ENCODE results near the gene HOXD1.

Gene HOXD1

DNA sequence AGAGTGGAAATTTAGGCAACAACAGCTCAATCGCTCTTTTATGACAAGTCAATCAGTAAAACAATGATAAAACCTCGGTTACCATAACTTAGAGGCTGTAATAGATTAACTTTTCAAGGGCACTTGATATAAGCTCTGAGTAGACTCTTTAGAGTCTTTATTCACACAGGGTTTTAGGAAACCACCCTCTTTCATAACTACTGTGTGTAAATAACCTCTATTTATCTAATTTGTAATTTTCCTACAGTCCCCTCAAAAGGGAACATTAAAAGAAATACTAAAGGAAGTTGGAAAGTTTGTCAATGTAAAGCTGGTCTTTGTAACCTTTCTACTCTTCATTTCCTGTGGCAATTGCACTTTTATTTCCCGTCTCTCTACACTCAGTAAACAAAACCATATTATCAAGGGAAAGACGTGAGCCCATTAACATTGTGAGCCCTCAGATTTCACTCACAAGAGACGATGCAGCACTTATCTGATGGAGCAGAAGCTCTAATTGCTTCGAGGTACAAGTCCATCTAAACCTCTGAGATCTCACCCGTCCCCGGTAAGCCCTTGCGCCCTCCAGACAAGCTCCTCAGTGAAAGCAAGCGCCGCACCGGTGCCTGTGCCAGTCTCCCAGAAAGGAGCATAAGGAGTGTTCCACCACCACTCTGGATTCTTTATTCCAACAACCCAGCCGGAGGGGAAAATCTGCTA, 1.1 kb upstream of the HOXD1 start:
- DNase-seq = no peak

DNA sequence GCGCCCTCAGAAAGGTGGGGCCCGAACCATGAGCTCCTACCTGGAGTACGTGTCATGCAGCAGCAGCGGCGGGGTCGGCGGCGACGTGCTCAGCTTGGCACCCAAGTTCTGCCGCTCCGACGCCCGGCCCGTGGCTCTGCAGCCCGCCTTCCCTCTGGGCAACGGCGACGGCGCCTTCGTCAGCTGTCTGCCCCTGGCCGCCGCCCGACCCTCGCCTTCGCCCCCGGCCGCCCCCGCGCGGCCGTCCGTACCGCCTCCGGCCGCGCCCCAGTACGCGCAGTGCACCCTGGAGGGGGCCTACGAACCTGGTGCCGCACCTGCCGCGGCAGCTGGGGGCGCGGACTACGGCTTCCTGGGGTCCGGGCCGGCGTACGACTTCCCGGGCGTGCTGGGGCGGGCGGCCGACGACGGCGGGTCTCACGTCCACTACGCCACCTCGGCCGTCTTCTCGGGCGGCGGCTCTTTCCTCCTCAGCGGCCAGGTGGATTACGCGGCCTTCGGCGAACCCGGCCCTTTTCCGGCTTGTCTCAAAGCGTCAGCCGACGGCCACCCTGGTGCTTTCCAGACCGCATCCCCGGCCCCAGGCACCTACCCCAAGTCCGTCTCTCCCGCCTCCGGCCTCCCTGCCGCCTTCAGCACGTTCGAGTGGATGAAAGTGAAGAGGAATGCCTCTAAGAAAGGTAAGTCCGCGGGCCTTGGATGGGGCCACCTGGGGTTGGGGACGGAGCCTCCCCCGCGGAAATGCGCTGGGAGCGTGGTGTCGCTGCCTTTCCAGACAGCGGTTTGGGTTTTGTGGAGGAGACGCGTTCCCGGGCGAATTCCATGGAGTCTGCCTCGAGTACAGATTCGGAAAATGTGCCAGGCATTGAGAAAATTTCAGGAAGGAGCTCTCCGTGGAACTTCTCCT, 559 bp downstream of the HOXD1 start:
- no peak for DNase-seq

GRCh38 chr2:176189681-176190641, 1.5 kb downstream of the HOXD1 start:
- DNase-seq = no peak

DNA sequence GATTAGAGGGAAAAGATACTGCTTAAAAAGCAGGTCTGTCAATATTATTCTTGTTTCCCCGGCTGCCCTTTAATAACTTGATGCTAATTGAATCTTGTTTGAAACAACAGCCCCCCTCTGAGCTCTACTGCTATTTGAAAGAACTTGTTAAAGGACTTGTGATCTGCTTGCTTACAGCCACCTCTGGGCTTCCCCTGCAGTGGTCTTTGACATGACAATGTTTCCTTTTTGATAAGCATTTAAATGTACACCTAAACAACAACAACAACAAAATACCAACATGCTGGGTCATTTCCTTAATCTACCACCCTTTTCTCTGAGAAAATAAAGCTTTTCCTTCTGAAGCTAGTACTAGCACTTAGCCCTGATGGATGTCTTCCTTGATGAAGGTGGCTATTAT, 3.9 kb downstream of the HOXD1 start:
- DNase-seq = no peak

GRCh38 chr2:176193048-176193447, 4.6 kb downstream of the HOXD1 start:
- DNase-seq = no peak

DNA sequence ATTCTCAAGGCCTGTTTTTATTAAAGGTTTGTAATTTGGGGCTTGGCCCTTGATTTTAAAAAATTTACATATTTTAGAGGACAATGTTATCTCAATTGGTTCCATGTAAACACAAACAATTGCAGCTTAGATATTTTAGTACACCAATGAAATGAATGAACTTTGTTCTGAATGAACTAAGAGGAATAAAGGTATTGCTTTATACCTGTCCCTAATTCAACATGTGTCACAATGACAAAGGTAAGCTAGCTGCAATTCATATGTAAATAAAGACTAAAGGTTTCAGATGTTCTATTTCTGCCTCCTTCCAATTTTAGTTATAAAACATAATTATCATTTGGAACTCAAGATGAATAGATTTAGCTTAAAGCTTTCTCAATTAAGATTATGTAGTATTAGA, 11.4 kb downstream of the HOXD1 start:
- no peak for DNase-seq

DNA sequence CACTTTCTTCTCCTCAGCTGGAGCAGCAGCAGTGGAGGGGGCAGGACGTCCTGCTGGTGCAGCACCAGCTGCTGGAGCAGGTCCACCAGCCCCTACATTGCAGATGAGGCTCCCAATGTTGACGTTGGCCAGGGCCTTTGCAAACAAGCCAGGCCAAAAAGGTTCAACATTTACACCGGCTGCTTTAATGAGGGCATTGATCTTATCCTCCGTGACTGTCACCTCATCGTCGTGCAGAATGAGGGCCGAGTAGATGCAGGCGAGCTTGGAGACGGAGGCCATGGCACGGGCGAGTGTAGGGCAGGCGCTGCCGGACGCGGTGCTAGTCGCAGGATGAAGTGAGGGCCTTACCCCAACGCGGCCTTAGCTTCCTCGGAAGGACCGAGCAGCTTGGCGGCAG, 12.5 kb downstream of the HOXD1 start:
- DNase-seq = no peak

GRCh38 chr2:176202491-176202890, 14.0 kb downstream of the HOXD1 start:
- DNase-seq = no peak

DNA sequence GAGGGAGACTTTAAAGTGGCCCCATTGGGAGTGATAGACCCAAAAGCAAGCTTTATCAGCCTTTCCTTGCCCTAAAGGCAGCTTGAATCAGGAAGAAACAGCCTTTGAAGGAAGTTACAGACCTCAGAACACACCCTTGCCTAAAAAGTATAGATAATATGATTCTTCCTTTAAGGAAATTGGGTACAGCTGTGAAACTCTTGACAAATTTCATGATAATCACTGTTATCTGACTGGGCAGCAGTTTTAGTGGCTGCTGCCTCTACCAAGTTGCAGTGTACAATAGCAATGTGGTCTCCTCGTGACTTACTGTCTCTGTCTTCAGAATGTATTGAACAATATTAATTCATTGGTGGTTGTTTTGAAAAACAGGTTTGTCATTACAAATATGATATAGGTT, 16.7 kb downstream of the HOXD1 start:
- DNase-seq = no peak

GRCh38 chr2:176206136-176206535, 17.7 kb downstream of the HOXD1 start:
- no peak for DNase-seq

GRCh38 chr2:176206682-176207081, 18.2 kb downstream of the HOXD1 start:
- no peak for DNase-seq

DNA sequence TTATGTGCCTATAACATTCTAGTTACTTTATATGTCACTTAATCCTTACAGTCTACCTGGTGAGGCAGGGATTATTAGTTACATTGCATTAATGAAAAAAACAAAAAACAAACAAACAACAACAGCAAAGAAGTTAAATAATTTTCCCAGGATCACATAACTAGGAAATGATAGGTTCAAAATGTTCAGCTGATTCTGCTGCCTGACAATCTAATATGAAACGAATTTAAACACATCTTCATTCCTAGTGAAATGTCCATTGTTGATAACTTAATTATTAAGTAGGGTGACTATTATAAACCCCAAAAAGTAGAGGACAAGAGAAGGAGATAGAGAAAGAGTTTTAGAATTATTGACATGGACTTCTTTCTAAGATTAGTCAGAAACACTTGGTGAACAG, 22.6 kb downstream of the HOXD1 start:
- no peak for DNase-seq

DNA sequence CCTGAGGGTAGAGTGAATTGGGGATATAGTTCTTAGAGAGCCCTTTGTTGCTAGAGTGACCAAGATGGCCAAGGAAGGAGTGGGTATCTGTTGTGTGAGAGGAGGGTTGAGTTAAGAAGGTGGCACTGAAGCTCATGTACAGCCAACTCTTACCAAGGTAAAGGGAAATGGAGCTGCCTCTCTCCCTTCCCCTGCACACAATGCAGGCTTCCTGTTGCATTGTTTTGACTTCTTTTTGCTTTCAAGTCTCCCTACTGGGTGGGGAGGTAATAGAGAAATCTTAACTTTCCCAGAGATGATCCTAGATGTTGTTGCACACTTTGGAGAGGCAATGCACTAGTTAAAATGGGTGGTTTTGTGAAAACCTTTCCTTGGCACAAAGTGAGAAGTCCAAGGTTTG, 23.8 kb downstream of the HOXD1 start:
- DNase-seq = no peak

DNA sequence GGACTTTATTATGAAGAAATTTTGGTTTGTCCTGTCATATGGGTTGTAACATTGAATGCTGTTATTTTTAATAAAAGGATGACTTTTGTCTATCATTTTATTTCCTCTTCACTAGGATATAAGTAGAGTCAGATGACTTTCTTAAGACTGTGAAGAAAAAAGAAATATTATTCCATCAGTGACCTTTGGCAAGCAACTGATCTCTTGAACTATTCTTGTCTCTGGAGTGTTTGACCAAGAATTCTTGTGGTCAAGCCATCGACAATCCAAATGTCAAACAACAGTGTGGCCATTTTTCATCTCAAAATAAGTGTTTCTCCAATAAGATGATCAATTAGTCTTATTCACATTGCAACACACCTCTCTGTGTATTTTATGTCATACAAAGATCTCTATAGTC, 24.9 kb downstream of the HOXD1 start:
- no peak for DNase-seq

DNA sequence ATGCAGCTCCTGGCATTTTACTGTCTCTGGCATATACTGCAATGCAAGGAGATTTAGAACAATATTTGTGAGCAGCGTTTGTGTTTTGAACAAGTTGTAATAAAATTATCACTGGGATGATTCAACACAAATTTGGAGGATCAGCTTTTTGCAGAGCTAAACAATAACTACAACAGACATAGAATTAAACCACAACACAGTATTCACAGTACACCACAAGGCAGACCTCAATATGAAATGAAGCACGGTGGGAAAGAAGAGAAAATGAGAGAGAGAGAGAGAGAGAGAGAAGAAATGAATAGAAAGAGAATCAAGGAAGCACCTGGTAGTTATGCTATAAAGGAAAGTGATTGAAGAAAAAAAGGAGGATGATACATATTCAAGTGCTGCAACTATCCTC, 39.4 kb downstream of the HOXD1 start:
- no peak for DNase-seq

GRCh38 chr2:176234156-176234555, 45.7 kb downstream of the HOXD1 start:
- DNase-seq = no peak

DNA sequence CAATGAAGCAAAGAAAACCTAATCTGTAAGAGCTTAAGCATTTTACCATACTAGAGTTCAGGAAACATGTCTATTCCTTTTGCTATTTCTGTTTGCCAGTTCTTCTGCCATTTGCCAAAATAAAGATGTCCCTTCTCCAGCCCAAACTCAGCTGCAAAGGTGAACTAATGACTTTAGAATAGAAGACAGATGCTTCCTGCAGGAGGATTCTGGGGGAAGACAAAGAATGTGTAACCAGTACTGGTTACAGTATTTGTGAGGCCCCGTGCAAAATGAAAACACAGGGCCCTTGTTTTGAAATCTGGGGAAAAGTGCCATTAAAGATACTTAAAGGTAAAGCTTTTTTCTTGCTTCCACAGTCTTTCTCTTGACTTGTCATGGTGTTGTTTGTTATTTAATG, 46.5 kb downstream of the HOXD1 start:
- DNase-seq = no peak

GRCh38 chr2:176237456-176237855, 49.0 kb downstream of the HOXD1 start:
- DNase-seq = no peak

- no peak for DNase-seq
Observed at GRCh38 chr2:176239031-176239430, 50.6 kb downstream of the HOXD1 start.

DNA sequence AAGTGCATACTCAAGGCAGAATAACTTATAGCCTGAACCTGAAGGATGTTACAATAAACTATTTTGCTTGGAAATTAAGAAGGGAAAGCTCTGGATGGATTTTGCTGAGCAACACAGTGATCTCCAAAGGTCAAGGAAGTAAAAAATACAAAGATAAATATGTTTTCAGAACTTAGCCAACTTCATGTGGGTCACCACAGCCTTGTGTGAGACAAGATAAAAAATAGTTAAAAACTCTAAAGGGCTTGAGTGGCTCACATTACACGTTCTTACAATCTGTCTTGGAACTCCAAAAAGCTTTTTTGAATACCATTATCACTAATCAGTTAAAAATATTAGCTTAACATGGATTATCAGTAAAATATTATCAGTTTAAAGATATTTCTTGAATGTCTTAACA, 51.8 kb downstream of the HOXD1 start:
- no peak for DNase-seq
